ENCODE measurements around the gene MID1IP1. TPM values are rescaled to one million over a fixed set of nuclear protein-coding genes. Genes with fewer than 3 reads are reported as not detected.

The MID1IP1 gene
- total RNA-seq (17.4 TPM), polyA plus RNA-seq (22.3 TPM)
- long read RNA-seq, donor 1, result 0 reads
- long read RNA-seq, donor 2, transcript MID1IP1-201 (2 exons, 2,536 nt), result major isoform, 15 of 16 reads
- long read RNA-seq, donor 2, partial matches to known transcripts, result 0 of 16 reads
- long read RNA-seq, donor 2, other reads (novel, unspliced or antisense), result 0 of 16 reads
- long read RNA-seq, donor 3, transcript MID1IP1-201 (2 exons, 2,536 nt), result major isoform, 16 of 65 reads
- long read RNA-seq, donor 3, partial matches to known transcripts, result 49 of 65 reads
- long read RNA-seq, donor 3, other reads (novel, unspliced or antisense), result 0 of 65 reads
- long read RNA-seq, donor 4, partial matches to known transcripts, result 0 of 3 reads
- long read RNA-seq, donor 4, other reads (novel, unspliced or antisense), result 0 of 3 reads
- long read RNA-seq, donor 5, transcript MID1IP1-201 (2 exons, 2,536 nt), result major isoform, 16 of 54 reads
- long read RNA-seq, donor 5, partial matches to known transcripts, result 38 of 54 reads
- long read RNA-seq, donor 5, other reads (novel, unspliced or antisense), result 0 of 54 reads
- long read RNA-seq, donor 6, transcript MID1IP1-201 (2 exons, 2,536 nt), result major isoform, 9 of 10 reads
- long read RNA-seq, donor 6, partial matches to known transcripts, result 0 of 10 reads
- long read RNA-seq, donor 6, other reads (novel, unspliced or antisense), result 0 of 10 reads
- long read RNA-seq, donor 7, transcript MID1IP1-201 (2 exons, 2,536 nt), result major isoform, 9 of 9 reads
- long read RNA-seq, donor 7, partial matches to known transcripts, result 0 of 9 reads
- long read RNA-seq, donor 7, other reads (novel, unspliced or antisense), result 0 of 9 reads
- long read RNA-seq, donor 8, partial matches to known transcripts, result 18 of 22 reads
- long read RNA-seq, donor 8, other reads (novel, unspliced or antisense), result 0 of 22 reads
- long read RNA-seq, donor 9, partial matches to known transcripts, result 0 of 2 reads
- long read RNA-seq, donor 9, other reads (novel, unspliced or antisense), result 0 of 2 reads
- long read RNA-seq, donor 10, transcript MID1IP1-201 (2 exons, 2,536 nt), result major isoform, 9 of 9 reads
- long read RNA-seq, donor 10, partial matches to known transcripts, result 0 of 9 reads
- long read RNA-seq, donor 10, other reads (novel, unspliced or antisense), result 0 of 9 reads

- Histone ChIP-seq H3K4me3 (ENCODE audit: low read length in 2 of 2) (peak within 1 kb of the TSS; percentile 61 to 68), H3K27ac (ENCODE audit: low read depth in 1 of 2, low read length in 1 of 2) (peak within 1 kb of the TSS; percentile 77 to 91), H3K36me3 (ENCODE audit: control insufficient read depth in 2 of 2, insufficient read depth in 2 of 2, low read length in 1 of 2) (no peaks in the 10 kb centered on the region), H3K27me3 (ENCODE audit: control insufficient read depth in 2 of 2, insufficient read depth in 1 of 2, low read length in 1 of 2) (peaks cover 0 to 3% of the 10 kb centered on the region in 2 donors), H3K4me1 (ENCODE audit: control insufficient read depth in 2 of 2, insufficient read depth in 2 of 2, low read length in 2 of 2) (peaks cover 2 to 10% of the 10 kb centered on the region in 2 donors), H3K9me3 (ENCODE audit: control insufficient read depth in 2 of 2, insufficient read depth in 1 of 2, low read length in 1 of 2) (peaks cover 0 to 16% of the 10 kb centered on the region in 2 donors)
- DNase-seq (ENCODE audit: low read depth in 6 of 9, low spot score in 9 of 9), result peak in 7 of 9 donors; percentile 64 to 92 (median 82)
- 4% methylated on average over 32 of the region's 32 CpGs for WGBS
These were observed at the start of gene MID1IP1 for GRCh38 chrX:38800981-38801845. MID1IP1 (plus strand) TSS chrX:38801459; CDS start chrX:38804947, 3,488 bp downstream.

DNA sequence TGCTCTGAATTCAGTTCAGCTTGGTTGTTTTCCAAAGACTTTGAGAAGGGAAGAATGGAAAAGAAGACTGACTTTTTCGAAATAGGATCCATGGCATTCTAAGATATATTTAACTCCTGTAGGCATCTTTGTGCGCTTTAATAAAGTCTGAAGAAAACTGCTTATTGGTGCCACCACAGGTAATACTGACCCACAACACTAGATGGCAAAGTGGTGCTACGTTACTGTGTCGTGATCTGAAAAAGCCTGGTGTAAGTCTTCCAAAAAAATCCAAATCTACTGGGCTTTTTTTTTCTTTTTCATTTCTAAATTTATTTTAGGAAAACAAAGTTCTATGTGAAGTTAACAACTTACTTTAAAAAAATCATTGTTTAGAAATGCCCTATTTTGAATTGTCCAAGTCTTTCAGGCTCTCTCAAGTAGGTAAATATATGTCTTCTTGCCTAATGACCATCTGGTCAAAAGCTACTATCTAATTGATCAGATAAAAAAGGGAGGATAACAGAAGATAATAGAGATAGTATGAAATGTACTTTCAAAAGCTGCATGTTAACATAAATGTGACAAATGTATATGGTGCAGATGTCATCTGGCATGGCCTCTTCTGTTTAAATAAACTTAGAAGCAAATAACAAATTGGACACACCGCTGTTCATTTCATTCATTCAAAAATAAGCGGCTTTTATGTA lies 47.0 kb upstream of the MID1IP1 start:
- no peak overlapping the region for H3K27ac ChIP-seq (ENCODE audit: low read depth in 1 of 2, low read length in 1 of 2)
- no peaks in the 10 kb centered on the region for H3K27me3 ChIP-seq (ENCODE audit: control insufficient read depth in 2 of 2, insufficient read depth in 1 of 2, low read length in 1 of 2)
- H3K4me3 ChIP-seq (ENCODE audit: low read length in 2 of 2), result no peak overlapping the region
- 46% methylated on average over 6 of the region's 6 CpGs for WGBS
- H3K36me3 ChIP-seq (ENCODE audit: control insufficient read depth in 2 of 2, insufficient read depth in 2 of 2, low read length in 1 of 2), result no peaks in the 10 kb centered on the region
- no peaks in the 10 kb centered on the region for H3K4me1 ChIP-seq (ENCODE audit: control insufficient read depth in 2 of 2, insufficient read depth in 2 of 2, low read length in 2 of 2)
- no peaks in the 10 kb centered on the region for H3K9me3 ChIP-seq (ENCODE audit: control insufficient read depth in 2 of 2, insufficient read depth in 1 of 2, low read length in 1 of 2)
- DNase-seq (ENCODE audit: low read depth in 6 of 9, low spot score in 9 of 9), result peak; percentile 3 to 60 (median 24)

DNA sequence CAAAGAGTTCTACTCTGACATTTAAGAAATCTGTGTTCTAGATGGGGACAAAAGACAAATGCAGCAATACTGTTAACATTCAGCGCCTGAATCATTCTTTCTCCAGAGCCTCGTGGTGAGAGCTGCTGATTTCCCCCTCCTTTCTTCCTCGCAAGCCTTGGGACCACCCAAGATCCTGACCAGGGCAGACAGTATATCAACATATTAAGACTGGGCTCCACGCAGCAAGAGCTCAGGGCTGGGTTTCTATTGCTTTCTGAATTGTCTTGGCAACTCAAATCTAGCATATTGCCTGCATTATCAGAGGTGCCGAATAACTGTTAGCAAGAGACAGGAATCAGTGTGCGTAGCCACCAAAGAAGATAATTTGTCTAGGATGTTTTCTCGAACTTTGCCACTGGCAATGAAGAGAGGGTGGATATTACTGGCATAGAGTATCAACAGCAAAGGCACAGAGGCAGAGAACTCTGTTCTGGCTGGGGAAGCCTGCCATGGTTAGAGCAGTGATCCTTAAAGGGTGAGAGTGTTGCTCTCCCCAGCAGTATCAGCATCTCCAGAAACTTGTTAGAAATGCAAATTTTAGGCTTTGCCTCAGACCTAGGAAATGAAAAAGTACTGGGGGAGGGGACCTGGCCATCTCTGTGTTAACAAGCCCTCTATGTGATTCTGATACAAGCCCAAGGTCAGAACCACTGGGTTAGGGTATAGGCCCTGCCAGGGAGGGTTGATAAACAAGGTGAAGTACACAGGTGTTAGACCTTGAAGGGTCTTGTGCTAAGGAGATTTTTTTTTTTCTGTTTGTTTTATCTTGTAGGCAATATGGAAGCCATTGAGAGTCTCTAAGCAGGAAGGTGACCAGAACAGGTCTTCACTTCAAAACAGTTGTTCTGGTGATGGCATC lies 46.2 kb upstream of the MID1IP1 start:
- Histone ChIP-seq H3K9me3 (ENCODE audit: control insufficient read depth in 2 of 2, insufficient read depth in 1 of 2, low read length in 1 of 2) (no peaks in the 10 kb centered on the region), H3K4me3 (ENCODE audit: low read length in 2 of 2) (no peak overlapping the region), H3K36me3 (ENCODE audit: control insufficient read depth in 2 of 2, insufficient read depth in 2 of 2, low read length in 1 of 2) (no peaks in the 10 kb centered on the region), H3K27me3 (ENCODE audit: control insufficient read depth in 2 of 2, insufficient read depth in 1 of 2, low read length in 1 of 2) (no peaks in the 10 kb centered on the region), H3K4me1 (ENCODE audit: control insufficient read depth in 2 of 2, insufficient read depth in 2 of 2, low read length in 2 of 2) (no peaks in the 10 kb centered on the region), H3K27ac (ENCODE audit: low read depth in 1 of 2, low read length in 1 of 2) (no peak overlapping the region)
- DNase-seq (ENCODE audit: low read depth in 6 of 9, low spot score in 9 of 9), result no peak
- 93% methylated on average over 7 of the region's 7 CpGs for WGBS

DNA sequence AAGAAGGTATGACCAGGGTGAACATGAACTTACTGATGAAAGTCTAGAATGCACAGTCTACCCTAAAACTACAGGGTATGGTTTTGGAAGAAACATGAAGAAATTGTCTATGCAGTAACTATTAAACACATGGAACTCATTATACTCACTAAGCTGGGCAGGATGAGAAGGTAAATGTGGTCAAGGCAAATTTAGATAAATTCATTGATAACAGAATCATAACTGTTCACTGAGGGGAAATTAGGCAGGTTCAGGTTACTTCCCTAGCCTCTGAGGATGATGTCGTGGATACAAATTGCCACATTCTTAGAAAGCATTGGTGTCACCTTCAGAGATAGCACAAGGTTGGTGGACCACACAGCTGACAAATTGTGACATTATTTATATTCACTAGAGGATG lies 40.4 kb upstream of the MID1IP1 start:
- no peaks in the 10 kb centered on the region for H3K36me3 ChIP-seq (ENCODE audit: control insufficient read depth in 2 of 2, insufficient read depth in 2 of 2, low read length in 1 of 2)
- H3K27me3 ChIP-seq (ENCODE audit: control insufficient read depth in 2 of 2, insufficient read depth in 1 of 2, low read length in 1 of 2), result no peaks in the 10 kb centered on the region
- no peaks in the 10 kb centered on the region for H3K9me3 ChIP-seq (ENCODE audit: control insufficient read depth in 2 of 2, insufficient read depth in 1 of 2, low read length in 1 of 2)
- no peak overlapping the region for H3K27ac ChIP-seq (ENCODE audit: low read depth in 1 of 2, low read length in 1 of 2)
- DNase-seq (ENCODE audit: low read depth in 6 of 9, low spot score in 9 of 9), result no peak
- H3K4me3 ChIP-seq (ENCODE audit: low read length in 2 of 2), result no peak overlapping the region
- no peaks in the 10 kb centered on the region for H3K4me1 ChIP-seq (ENCODE audit: control insufficient read depth in 2 of 2, insufficient read depth in 2 of 2, low read length in 2 of 2)
- WGBS, result 85% methylated on average over 1 of the region's 1 CpG

DNA sequence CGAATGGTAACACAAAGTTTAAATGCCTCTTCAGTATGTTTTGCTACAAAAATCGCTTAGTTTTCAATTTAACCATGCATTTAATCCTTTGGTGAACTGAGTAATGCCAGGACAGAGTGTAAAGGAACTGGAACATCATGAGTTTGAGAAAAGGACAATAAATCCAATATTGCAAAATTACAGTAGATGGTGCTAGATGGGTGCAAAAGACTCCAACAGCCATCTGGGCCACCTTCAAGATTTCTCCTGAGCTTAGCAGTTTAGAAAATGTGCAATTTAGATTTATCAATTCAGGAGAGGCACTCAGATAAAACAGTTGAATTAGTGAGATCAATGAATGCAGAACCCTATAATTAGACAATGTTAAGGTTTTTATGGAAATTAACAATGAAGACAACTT lies 33.2 kb upstream of the MID1IP1 start:
- H3K36me3 ChIP-seq (ENCODE audit: control insufficient read depth in 2 of 2, insufficient read depth in 2 of 2, low read length in 1 of 2), result no peaks in the 10 kb centered on the region
- no peaks in the 10 kb centered on the region for H3K9me3 ChIP-seq (ENCODE audit: control insufficient read depth in 2 of 2, insufficient read depth in 1 of 2, low read length in 1 of 2)
- no peak overlapping the region for H3K4me3 ChIP-seq (ENCODE audit: low read length in 2 of 2)
- DNase-seq (ENCODE audit: low read depth in 6 of 9, low spot score in 9 of 9), result peak in 5 of 9 donors; percentile 3 to 28 (median 6)
- no peaks in the 10 kb centered on the region for H3K27me3 ChIP-seq (ENCODE audit: control insufficient read depth in 2 of 2, insufficient read depth in 1 of 2, low read length in 1 of 2)
- no peaks in the 10 kb centered on the region for H3K4me1 ChIP-seq (ENCODE audit: control insufficient read depth in 2 of 2, insufficient read depth in 2 of 2, low read length in 2 of 2)
- 83% methylated on average over 2 of the region's 2 CpGs for WGBS
- H3K27ac ChIP-seq (ENCODE audit: low read depth in 1 of 2, low read length in 1 of 2), result no peak overlapping the region

DNA sequence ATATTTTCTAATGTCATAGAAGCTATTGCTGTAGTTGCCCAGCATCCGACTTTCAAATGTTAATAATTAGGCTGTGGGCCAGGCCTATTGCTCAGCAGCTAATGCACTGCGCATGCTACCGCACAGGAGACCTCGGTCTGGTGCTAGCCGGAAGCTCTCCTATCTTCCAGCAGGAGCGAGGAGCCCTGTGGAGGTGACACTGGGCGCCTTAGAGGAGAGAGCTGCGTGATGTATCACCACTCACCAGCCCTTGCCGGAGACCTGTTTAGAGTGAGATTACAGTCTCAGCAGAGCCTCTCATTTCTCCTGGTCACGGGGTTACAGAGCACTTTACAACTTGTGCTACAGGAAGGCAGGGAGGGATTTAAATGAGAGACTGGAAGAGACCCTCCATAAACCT lies 31.1 kb upstream of the MID1IP1 start:
- no peak overlapping the region for H3K4me3 ChIP-seq (ENCODE audit: low read length in 2 of 2)
- no peak for DNase-seq (ENCODE audit: low read depth in 6 of 9, low spot score in 9 of 9)
- WGBS, result 96% methylated on average over 10 of the region's 10 CpGs

GRCh38 chrX:38774249-38774648 lies 27.0 kb upstream of the MID1IP1 start:
- H3K36me3 ChIP-seq (ENCODE audit: control insufficient read depth in 2 of 2, insufficient read depth in 2 of 2, low read length in 1 of 2), result no peaks in the 10 kb centered on the region
- H3K9me3 ChIP-seq (ENCODE audit: control insufficient read depth in 2 of 2, insufficient read depth in 1 of 2, low read length in 1 of 2), result no peaks in the 10 kb centered on the region
- H3K27ac ChIP-seq (ENCODE audit: low read depth in 1 of 2, low read length in 1 of 2), result no peak overlapping the region
- no peak for DNase-seq (ENCODE audit: low read depth in 6 of 9, low spot score in 9 of 9)
- 70% methylated on average over 4 of the region's 4 CpGs for WGBS
- H3K4me3 ChIP-seq (ENCODE audit: low read length in 2 of 2), result no peak overlapping the region
- H3K4me1 ChIP-seq (ENCODE audit: control insufficient read depth in 2 of 2, insufficient read depth in 2 of 2, low read length in 2 of 2), result no peaks in the 10 kb centered on the region
- no peaks in the 10 kb centered on the region for H3K27me3 ChIP-seq (ENCODE audit: control insufficient read depth in 2 of 2, insufficient read depth in 1 of 2, low read length in 1 of 2)

More for the DNA sequence above, 31.1 kb upstream of the MID1IP1 start:
- Histone ChIP-seq H3K27me3 (ENCODE audit: control insufficient read depth in 2 of 2, insufficient read depth in 1 of 2, low read length in 1 of 2) (no peaks in the 10 kb centered on the region), H3K27ac (ENCODE audit: low read depth in 1 of 2, low read length in 1 of 2) (no peak overlapping the region), H3K36me3 (ENCODE audit: control insufficient read depth in 2 of 2, insufficient read depth in 2 of 2, low read length in 1 of 2) (no peaks in the 10 kb centered on the region), H3K4me1 (ENCODE audit: control insufficient read depth in 2 of 2, insufficient read depth in 2 of 2, low read length in 2 of 2) (no peaks in the 10 kb centered on the region), H3K9me3 (ENCODE audit: control insufficient read depth in 2 of 2, insufficient read depth in 1 of 2, low read length in 1 of 2) (no peaks in the 10 kb centered on the region)
